GM21515 (cell line): Measurements from ENCODE around the gene PSMD11.

Experiments
- ATAC-seq: cut with Tn5 transposase; IDR thresholded peaks from one replicate; pipeline ENCODE4 v1.9.1; 2021; ENCODE audit not compliant: unreplicated experiment

PSMD11 gene

GRCh38 chr17:32489320-32490100 lies 45.2 kb downstream of the PSMD11 start:
- ATAC-seq: no peak

GRCh38 chr17:32490101-32490482 lies 45.8 kb downstream of the PSMD11 start:
- ATAC-seq: no peak

GRCh38 chr17:32491371-32492263 lies 47.3 kb downstream of the PSMD11 start:
- ATAC-seq: no peak

GRCh38 chr17:32492264-32492589 lies 47.9 kb downstream of the PSMD11 start:
- no peak for ATAC-seq

GRCh38 chr17:32492648-32493289 lies 48.5 kb downstream of the PSMD11 start:
- ATAC-seq: no peak

- ATAC-seq: no peak
Measured at GRCh38 chr17:32493571-32493970, 49.3 kb downstream of the PSMD11 start.

GRCh38 chr17:32493976-32494513 lies 49.7 kb downstream of the PSMD11 start:
- no peak for ATAC-seq

GRCh38 chr17:32494621-32495358 lies 50.5 kb downstream of the PSMD11 start:
- ATAC-seq: no peak

GRCh38 chr17:32495359-32496231 lies 51.3 kb downstream of the PSMD11 start:
- ATAC-seq: no peak

- no peak for ATAC-seq
Measured at GRCh38 chr17:32496395-32497073, 52.2 kb downstream of the PSMD11 start.

- ATAC-seq: no peak
Measured at GRCh38 chr17:32497431-32498205, 53.3 kb downstream of the PSMD11 start.

GRCh38 chr17:32498391-32498790 lies 54.1 kb downstream of the PSMD11 start:
- ATAC-seq: no peak

- ATAC-seq: no peak
Measured at GRCh38 chr17:32502013-32502412, 57.7 kb downstream of the PSMD11 start.

- ATAC-seq: no peak
Measured at GRCh38 chr17:32502710-32503109, 58.4 kb downstream of the PSMD11 start.

GRCh38 chr17:32503251-32504165 lies 59.2 kb downstream of the PSMD11 start:
- peak; percentile 89 for ATAC-seq

GRCh38 chr17:32504166-32504990 lies 60.1 kb downstream of the PSMD11 start:
- peak; percentile 26 for ATAC-seq

GRCh38 chr17:32508926-32509325 lies 64.6 kb downstream of the PSMD11 start:
- no peak for ATAC-seq
